GM19238 (cell line): ENCODE measurements around the gene ITFG2.

Experiments used
- DNase-seq: peaks from one replicate; pipeline ENCODE4 v3.0.0; 2011; ENCODE audit warnings: low spot score; ENCODE audit not compliant: insufficient read length

The ITFG2 gene

DNA sequence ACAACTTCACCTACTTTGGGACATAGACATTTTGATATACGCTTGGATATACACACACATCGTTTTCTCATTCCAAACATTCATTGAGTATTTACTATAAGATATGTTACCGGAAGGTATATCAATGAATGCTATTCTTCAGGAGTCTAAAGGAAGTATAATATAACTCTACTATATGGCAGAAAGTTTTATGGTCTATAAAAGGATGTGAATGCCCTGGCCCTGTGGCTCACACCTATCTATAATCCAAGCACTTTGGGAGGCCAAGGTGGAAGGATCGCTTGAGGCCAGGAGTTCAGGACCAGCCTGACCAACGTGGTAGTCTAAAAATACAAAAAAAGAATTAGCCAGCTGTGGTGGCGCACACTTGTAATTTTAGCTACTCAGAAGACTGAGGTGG lies 16.8 kb downstream of the ITFG2 start:
- no peak for DNase-seq

DNA sequence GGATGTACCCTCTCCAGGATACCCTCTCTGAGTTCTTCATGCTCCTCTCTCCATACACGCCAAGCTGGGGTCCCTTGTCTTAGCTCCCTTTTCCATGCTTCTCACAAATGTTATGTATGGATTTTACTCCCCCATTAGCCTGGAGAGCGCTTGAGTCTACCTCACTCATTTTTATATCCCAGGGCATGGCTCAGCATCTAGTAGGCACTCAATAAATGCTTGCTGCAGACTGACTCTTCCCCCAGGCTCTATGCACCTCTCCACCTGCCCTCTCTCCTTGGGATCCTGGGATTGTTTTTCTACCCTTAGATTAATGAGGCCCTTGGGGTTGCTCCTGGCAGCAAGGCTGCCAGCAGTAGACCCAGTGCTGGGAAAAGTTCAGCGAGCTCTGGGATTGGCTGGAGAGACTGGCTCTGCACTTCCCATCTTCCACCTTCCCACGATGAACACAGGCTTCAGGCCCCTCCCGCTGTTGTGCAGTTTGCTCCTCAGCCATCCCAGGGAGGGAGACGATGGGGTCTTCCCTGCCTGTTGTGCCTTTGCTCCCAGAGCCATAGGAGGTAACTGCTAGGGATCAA lies 20.2 kb downstream of the ITFG2 start:
- DNase-seq = no peak

DNA sequence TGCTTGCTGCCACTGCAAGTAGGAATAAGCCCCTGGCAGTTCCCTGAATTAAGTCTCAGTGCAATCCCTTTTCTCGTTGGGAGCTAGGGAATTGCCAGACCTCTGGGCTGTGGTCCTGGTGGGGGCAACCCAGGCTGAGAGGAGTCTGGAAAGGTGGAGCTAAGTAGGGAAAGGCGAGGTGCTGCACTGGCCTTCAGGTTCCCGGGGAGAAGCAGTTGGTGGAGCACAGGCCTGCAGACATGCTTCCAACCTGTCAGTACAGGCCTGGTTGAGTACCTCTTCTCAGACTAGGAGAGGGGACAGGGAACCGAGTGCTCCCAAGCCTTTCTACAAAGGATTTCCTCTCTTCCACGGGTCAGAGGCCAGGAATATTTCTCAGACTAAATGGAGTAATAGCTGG lies 20.9 kb downstream of the ITFG2 start:
- DNase-seq = no peak

DNA sequence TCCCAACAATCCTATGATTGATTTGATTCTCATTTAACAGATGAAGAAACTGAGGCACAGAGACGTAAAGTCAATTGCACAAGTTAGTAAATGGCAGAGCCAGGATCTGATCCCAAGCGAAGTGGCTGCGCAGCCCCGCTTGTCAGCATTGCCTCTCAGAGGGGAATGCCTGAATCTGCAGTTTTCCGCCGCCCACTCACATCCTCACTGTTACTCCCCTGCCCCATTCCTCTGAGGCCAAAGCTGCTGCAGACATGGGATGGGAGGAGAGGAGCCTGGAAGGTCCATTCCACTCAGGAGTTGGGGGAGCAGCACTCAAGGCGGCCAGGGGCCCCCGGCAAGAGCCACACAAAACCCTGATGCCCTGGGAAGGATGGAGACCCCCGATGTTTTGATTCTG lies 21.3 kb downstream of the ITFG2 start:
- no peak for DNase-seq

DNA sequence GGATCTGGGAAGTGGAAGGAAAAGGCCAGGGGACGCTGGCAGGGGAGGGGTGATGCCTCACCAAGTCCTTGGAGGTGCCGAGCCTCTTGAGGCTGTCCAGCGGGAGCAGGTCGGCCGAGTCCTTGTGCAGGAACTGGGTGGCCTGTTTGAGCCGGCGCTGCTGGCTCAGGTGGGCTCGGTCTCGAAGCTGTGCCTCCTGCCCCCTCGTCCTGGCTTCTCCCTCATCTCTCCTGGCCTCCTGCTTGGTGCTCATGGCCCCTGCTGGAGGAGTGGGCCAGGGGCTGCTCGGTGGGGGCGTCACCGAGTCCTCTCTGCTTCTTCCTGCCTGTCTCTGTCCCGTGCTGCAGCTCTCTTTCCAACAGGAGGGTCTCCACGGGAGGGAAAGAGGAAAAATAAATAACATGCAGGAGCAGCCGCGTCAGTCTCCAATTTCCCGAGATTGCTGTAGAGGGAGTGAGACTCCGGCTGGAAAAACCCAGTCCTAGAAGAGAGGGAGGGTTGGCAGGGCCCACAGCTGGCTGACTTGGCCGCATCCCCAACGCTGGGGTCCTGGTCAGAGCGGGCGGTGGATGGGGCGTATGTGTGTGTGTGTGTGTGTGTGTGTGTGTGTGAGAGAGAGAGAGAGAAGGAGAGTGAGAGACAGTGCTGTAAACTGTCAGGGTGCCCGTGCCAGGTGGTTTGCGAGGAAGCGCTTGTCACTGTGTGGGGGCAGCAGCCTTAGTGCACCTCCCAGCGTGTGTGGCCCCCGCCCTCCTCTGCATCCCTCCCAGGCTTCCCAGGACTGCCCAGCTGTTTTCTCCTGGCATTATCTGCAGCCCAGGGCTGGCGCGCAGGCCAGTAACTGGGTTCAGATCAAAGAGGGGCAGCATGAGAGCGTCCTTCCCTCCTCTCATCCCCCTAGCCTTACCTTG lies 22.4 kb downstream of the ITFG2 start, which contains the start of gene NRIP2:
Gene NRIP2 (minus strand): TSS at position 455 of the 911 bp plus-strand sequence. CDS start 52 bp downstream, at position 403.
- no peak for DNase-seq

DNA sequence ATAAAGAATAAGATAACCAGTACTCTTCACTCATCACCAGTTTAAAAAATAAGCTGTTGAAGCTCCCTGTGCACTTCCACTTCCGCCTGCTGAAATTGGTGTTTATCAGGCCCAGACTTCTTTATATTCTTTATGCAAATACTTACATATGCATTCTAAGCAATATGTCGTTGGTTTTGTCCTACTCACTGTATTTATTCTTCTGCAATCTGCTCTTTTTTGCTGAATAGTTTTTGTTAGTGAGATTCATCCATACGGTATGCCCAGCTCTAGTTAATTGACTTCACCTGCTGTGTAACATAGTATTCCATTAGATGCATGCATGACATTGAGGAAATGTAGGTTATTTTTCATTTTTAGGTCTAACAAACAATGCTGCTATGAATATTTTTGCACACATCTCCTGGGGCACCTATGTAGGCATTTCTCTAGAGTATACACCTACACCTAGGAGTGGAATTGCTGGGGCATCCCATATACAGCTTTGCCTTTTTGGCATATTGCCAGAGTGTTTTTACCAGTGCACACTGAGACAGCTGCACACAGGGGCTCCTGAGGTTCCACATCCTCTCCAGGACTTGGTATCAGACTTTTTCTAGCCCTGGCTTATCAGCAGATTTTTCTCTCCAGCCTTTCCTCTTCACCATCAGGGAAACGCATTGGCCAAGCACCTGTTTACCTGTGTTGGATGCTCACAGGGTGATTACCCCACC lies 23.4 kb downstream of the ITFG2 start:
- no peak for DNase-seq

DNA sequence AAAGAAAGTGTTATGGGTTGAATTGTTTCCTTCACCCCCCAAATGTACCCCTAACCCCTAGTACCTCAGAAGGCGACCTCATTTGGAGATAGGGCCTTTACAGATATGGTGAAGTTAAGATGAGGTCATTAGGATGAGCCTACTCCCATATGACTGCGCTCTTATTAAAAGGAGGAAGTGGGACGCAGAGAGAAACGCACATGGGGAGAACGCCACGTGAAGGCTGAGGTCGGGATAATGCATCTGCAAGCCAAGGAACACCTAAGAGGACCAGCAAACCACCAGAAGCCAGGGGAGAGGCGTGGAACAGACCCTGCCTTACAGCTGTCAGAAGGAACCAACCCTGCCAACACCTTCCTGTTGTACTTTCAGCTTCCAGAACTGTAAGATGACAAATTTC lies 24.1 kb downstream of the ITFG2 start:
- no peak for DNase-seq

DNA sequence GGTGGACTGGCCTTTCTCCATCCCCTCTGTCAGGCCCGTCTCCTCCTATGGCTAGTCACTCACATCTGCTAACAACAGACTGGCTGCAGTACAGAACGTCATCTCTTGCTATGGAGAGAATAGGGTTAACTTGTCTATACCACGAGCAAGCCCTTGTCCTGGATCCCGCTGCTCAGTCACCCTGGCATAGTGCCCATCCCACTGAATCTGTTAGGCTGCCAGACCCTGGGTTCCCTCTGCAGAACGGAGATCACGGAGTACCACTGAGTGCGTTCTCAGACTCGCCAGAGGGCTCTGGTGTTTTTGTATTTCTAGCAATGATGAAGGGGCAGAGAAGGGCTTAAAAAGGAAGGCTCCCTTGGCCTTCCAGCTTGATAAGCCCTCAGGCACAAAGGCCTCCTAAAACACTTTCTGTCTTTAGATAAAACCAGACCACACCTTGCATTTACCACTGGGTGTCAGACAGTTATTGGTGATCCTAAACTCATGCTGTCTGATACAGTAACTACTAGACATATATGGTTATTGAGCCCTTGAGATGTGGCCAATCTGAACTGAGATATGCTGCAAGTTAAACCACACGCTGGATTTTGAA lies 28.7 kb downstream of the ITFG2 start:
- no peak for DNase-seq

DNA sequence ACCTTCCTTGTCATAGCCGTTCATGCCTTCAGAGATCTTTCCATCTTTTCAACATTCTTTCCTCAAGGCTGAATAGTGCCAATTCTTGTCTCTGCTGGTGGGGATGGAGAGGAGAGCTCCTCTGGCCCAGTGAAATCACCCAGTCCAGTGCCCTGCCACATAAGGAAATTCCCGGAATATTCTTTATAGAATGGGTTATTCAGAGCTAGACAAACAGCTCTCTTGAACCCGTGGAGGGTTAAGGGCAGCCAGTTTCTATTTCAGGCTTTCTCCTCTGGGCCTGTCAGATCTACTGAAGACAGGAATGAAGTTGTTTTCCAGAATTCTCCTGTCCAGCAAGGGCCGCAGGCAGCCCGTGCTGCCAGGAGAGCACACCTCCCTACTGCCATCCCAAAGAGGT lies 30.5 kb downstream of the ITFG2 start:
- no peak for DNase-seq

DNA sequence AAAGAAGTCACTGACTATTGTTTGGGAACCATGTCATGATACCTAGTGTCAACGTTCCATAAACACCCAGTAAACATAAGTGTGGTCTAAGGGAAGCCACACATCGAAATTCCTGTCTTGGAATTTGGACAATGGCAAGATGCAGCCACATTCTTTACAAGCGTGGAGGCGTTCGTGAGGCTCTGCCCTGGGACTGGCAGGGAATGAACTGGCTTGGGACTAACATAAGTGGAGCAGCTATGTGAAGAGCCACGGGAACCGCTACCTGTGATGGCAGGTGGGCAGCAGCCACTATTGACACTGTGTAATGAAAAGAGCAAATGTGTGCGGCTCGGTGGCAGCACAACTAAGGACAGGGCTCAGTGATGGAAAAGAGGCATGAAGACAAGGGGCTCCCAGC lies 32.3 kb downstream of the ITFG2 start:
- DNase-seq = no peak

DNA sequence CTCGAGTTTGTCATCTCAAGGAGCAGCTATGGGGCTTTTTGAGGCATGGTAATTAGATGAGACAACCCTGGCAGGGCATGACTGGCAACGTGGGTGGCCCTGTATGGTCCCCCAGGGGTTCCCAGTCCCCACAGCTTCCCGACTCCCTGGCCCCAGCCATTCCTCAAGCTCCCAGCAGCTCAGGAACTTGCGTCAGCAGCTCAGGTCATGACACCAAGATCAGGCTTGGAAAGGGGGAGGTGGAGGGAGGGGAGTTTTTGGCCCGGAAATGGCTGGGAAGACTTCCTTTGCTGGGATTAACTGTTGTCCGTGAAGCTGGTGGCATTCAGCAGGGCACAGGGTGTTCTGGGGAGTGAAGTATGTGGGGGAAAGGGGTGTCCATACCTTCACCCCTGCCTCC lies 32.8 kb downstream of the ITFG2 start:
- no peak for DNase-seq

DNA sequence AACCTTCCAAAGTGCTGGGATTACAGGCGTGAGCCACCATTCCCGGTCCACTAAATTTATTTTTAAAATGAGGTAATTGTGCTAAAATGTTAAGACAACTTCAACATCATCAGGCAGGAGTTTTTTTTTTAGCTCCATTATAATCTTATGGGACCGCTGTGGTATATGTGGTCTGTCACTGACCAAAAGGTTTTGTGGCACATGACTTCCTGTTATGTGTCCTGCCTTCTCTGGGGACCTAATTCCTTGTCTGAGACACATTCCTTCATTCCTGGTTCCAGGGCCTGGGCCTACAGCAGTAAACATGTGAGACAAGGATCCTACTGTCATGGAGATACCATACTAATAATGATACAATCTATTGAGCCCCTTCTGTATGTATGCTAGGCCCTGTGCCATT lies 39.5 kb downstream of the ITFG2 start:
- no peak for DNase-seq

DNA sequence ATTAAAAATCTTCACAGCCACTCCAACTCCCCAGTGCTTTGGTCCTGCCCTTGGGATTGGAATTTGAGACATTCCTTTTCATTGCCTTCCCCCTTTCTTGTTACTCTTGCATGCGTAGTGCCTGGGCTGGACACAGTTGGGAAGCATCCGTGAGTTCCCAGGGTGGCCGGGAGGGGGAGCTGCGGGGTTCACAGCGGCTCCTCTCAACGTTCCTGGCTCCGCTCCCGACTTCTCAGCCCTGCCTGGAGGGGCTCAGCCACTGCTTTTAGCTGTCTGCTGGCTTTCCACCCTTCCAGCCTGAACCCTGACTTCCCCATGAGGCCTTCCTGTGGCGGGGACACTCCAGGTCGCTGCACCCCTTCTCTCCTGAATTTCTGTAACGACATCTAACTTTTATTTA lies 41.2 kb downstream of the ITFG2 start:
- DNase-seq = no peak

DNA sequence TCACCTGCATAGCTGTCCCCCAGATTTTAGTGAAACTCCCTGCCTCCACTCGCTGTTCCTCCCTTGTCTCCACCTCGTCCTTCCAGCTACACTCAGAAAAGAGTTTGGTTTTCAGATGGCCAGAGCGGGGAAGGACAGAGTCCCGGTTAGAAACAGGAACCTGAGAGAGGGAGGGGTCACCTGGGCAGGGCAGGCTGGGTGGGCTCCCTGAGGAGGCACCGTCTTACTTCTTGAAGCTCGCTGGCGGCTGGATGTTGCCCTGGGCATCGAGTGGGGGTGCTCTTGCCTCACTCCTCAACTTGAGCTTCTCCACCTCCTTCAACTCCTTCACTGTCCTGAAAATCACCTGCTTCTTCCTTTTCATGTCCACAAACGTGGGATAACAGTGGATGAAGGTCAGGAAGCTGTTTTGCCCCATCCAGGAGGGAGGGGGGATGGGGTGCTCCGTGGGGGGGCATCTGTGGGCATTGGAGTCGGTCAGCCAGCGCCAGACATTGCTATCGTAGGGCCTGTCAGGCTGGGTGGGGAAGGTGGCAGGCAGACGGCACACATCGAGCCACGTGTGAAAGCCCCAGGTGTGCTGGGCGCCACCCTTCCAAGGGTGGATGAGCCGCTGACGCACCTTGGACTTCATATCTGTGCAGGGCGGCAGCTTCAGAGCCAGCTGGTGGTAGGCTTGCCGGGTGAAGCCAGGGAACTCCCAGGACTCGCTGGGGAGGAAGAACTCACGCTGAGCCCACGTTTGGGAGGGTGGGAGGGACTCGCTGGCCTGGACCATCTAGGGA lies 42.4 kb downstream of the ITFG2 start:
- DNase-seq = no peak

DNA sequence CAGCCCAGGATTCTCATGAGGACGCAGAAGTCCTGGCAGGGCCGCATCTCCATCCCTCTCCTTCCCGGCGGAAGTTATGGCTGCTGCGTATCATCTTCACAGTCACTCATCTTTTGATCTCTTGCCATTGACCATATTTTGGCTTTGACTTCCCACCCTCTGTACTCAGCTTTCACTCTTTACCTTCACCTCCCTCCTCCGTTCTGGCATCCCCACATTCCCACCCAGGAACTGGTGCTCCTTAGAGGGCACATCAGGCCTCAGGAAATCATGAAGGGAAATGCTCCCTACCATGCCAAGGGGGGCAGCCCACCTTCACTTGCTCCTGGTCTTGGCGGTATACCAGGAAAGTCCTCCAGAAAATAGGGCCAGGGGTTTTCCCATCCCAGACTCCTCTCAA lies 43.1 kb downstream of the ITFG2 start:
- DNase-seq = no peak

DNA sequence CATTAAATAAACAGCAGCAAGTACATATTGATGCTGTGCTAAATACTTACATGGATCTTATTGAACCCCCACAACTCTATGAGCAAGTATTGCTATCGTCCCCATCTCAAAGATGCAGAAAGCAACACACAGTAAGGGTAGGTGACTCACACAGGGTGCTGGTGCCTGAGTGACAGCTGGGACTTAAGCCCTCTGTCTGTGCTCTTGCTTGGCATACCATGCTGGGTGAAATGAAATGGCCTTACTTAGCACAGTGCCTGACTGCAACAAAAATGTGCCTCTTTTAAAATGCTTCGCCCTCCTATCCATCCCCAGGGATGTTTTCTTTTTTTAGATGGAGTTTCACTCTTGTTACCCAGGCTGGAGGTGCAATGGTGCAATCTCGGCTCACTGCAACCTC lies 43.6 kb downstream of the ITFG2 start:
- no peak for DNase-seq

DNA sequence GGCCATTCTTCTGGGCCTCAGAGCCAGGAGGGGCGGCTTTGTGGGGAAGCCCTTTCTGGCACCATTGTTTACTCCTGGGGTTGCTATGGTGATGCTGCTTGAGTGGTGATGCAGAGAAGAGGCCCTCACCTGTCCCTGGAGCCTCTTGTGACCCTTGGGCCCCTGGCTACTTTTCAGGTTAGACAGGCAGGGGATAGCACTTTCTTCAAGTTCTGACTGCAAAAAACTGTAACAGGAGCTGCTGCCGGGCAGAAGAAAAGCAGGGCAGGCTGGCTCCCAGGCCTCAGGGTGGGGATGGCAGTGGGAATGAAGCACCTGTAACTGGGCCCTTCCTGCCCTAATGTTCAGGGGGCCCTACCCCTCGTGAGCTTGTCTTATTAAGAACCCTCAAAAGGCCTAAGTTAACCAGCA lies 44.6 kb downstream of the ITFG2 start, which contains the start of gene TEX52:
Gene TEX52 (minus strand): TSS at position 19 of the 411 bp plus-strand sequence. CDS start 13 bp downstream, at position 6.
- DNase-seq = no peak

DNA sequence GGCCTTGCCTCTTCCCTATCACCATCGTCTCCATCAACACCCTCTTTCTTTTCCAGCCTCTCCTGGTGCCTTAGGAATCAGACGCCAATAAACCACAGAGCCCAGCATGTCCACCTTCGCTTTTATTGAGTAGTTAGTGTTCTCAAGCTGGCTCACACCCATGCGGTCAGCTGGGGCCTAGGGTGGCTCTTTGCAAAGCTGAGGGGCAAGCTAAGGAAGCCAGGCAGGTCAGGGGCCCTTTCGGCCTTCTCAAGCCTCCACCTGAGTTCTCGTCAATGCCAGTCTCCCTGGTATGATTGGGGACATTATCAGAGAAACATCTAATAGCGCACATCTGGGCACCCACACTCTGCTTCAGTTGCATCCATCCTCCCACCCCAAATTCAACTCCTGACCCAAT lies 45.1 kb downstream of the ITFG2 start:
- DNase-seq = no peak

DNA sequence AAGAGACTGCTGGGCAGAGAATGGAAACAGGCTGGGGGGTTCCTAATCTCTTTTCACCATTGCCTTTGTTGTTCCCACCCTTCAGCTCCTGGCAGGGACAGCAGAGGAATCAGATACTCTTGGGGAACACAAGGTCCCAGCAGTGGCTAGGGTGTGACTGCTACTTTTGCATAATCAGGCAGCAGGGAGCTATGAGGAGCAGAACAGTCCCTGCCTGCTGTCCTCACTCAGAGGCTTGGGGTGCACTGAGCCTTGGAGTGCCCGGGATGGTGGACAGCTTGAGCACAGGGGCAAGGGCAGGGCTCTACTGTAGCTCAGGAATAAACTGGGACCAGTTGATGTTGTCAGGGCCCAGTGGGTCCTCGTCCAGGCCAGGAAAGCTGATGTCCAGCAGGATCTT lies 45.9 kb downstream of the ITFG2 start:
- no peak for DNase-seq

DNA sequence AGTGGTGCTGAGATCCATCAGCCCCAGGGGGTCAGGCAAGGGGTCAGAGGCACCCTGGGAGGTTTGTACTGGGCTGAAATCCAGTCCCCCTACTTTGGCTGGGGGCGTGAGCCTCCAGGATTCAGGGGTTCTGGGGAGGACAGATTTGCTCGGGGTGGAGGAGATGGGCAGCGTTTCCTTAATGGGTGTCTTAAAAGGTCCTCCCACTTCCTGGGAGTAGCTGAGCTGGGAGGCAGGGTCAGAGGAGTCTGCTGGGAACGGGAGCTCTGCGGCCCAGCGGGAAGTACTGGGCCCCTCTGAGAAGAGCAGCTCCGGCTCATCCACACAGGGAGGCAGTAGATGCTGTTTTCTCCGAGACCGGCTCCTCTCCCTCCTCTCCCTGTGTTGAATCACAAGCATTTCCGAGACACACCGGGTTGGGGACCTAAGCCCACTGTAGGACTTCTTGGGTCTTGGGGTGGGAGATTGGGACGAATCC lies 46.5 kb downstream of the ITFG2 start:
- DNase-seq = no peak

DNA sequence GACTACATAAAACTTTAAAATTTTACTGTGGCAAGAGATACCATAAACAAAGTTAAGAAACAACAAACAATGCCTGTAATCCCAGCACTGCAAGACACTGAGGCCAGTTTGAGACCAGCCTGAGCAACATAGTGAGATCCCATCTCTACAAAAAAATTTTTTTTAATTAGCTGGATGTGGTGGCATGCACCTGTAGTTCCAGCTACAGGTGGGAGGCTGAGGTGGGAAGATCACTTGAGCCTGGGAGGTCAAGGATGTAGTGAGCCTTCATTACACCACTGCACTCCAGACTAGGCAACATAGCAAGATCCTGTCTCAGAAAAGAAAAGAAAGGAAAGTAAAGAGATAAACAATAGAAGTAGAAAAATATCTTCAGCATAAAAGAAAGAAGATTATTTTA lies 47.7 kb downstream of the ITFG2 start:
- DNase-seq = no peak
